HepG2 (cell line): ENCODE measurements around the gene ARF4. TPM values are rescaled to one million over a fixed set of nuclear protein-coding genes. Genes with fewer than 3 reads are reported as not detected.

Experiments used
- ATAC-seq: fragments of 200-7000 bp; cut with Tn5 transposase; 3 replicates; pipeline ENCODE4 v1.9.1; 2020; ENCODE audit warnings: mild to moderate bottlenecking, moderate library complexity
- BruUV-seq: library from RNA; stranded (reverse); fragments of 400-500 nt; replicated peaks from 2 replicates; lab custom pipeline; 2021; lab: Mats Ljungman, UMichigan
- CTCF ChIA-PET: fragments of 300-600 bp; formaldehyde crosslinking; extraction: SDS; loops from one replicate; lab custom pipeline; 2021; ENCODE audit warnings: low total read pairs, inconsistent platforms, low intra/inter-chr PET ratio; lab: Yijun Ruan, JAX
- POLR2A ChIA-PET: fragments of 350-600 bp; sonication (Branson Sonifier 250); formaldehyde crosslinking; loops from one replicate; lab custom pipeline; 2020; ENCODE audit warnings: antibody characterized with exemption, inconsistent platforms; lab: Yijun Ruan, JAX
- DNase-seq: peaks from one replicate; pipeline ENCODE4 v3.0.0-alpha.2; 2015; ENCODE audit warnings: low spot score
- FAIRE-seq: peaks from 3 replicates; lab custom pipeline; 2011; peaks lifted over from hg19 to GRCh38; lab: Jason Lieb, UNC
- H2AFZ ChIP-seq: one replicate; pipeline ENCODE4 v1.6.1; 2011; ENCODE audit warnings: low read length, inconsistent platforms
- H3K27ac ChIP-seq: fragments of 300-600 bp; 3 replicates; pipeline ENCODE4 v1.8.0; 2011; ENCODE audit warnings: mixed run types, mild to moderate bottlenecking, mixed read lengths, low read length, inconsistent platforms; ENCODE audit not compliant: insufficient read depth; ENCODE audit errors: extremely low read length
- H3K27me3 ChIP-seq, 2 experiments: fragments of 200-600 bp in 1 of 2; 2 replicates in 1 of 2; 3 replicates in 1 of 2; pipeline versions ENCODE4 v1.6.0 to v1.8.0; 2011; ENCODE audit warnings: low read length in 2 of 2, mild to moderate bottlenecking in 2 of 2, moderate library complexity in 2 of 2, inconsistent platforms in 1 of 2; ENCODE audit not compliant: insufficient read depth in 2 of 2, control insufficient read depth in 1 of 2
- H3K36me3 ChIP-seq, 2 experiments: fragments of 200-600 bp in 1 of 2; replicated peaks in 1 of 2; 2 replicates in 1 of 2; 3 replicates in 1 of 2; pipeline versions ENCODE4 v1.5.1 to v1.8.0; 2011; ENCODE audit warnings: low read length in 2 of 2, inconsistent platforms in 1 of 2; ENCODE audit not compliant: insufficient read depth in 2 of 2, control insufficient read depth in 1 of 2
- H3K4me1 ChIP-seq: 2 replicates; pipeline ENCODE4 v1.5.1; 2012; ENCODE audit warnings: low read length, inconsistent platforms; ENCODE audit not compliant: insufficient read depth
- H3K4me2 ChIP-seq: 2 replicates; pipeline ENCODE4 v1.6.0; 2011; ENCODE audit warnings: low read depth, low read length, inconsistent platforms
- H3K4me3 ChIP-seq, 3 experiments: fragments of 200-600 bp in 1 of 3; sonication (generic), shearing (Covaris generic) in 1 of 3; replicated peaks in 1 of 3; 2 replicates each; pipeline ENCODE4 v1.5.1; 2011 to 2016; ENCODE audit warnings: low read length in 3 of 3, inconsistent platforms in 2 of 3, low read depth in 2 of 3, mild to moderate bottlenecking in 2 of 3, control low read depth in 1 of 3, mixed read lengths in 1 of 3; ENCODE audit not compliant: insufficient read depth in 1 of 3
- H3K79me2 ChIP-seq: one replicate; pipeline ENCODE4 v1.6.1; 2011; ENCODE audit warnings: low read length, inconsistent platforms; ENCODE audit not compliant: insufficient read depth
- H3K9ac ChIP-seq: 2 replicates; pipeline ENCODE4 v1.6.0; 2011; ENCODE audit warnings: mild to moderate bottlenecking, low read depth, low read length, inconsistent platforms; ENCODE audit not compliant: insufficient read depth
- H3K9me3 ChIP-seq: 2 replicates; pipeline ENCODE4 v1.5.1; 2012; ENCODE audit warnings: mild to moderate bottlenecking, low read length
- H4K20me1 ChIP-seq: 2 replicates; pipeline ENCODE4 v1.6.0; 2011; ENCODE audit warnings: inconsistent platforms, mild to moderate bottlenecking, low read length, moderate library complexity; ENCODE audit not compliant: insufficient read depth
- ATF2 ChIP-seq: sonication (generic); formaldehyde crosslinking; IDR thresholded peaks from 2 replicates; pipeline ENCODE4 v1.4.0; 2020; ENCODE audit warnings: missing genetic modification reagents
- EEA1 ChIP-seq: sonication (generic); formaldehyde crosslinking; IDR thresholded peaks from 2 replicates; pipeline ENCODE4 v1.5.1; 2020; ENCODE audit warnings: mild to moderate bottlenecking, missing genetic modification reagents, borderline replicate concordance
- ELF3 ChIP-seq: IDR thresholded peaks from 2 replicates; pipeline ENCODE4 v1.6.1; 2016; ENCODE audit warnings: missing genetic modification reagents, missing compliant biosample characterization
- HMG20A ChIP-seq: IDR thresholded peaks from 2 replicates; pipeline ENCODE4 v1.6.1; 2016; ENCODE audit warnings: borderline replicate concordance
- KLF9 ChIP-seq: IDR thresholded peaks from 2 replicates; pipeline ENCODE4 v1.6.1; 2016; ENCODE audit warnings: low read depth
- MTERF4 ChIP-seq: sonication (generic); formaldehyde crosslinking; IDR thresholded peaks from 2 replicates; pipeline ENCODE4 v1.8.0; 2023; ENCODE audit warnings: mild to moderate bottlenecking, missing genetic modification reagents
- PPARG ChIP-seq: conservative IDR thresholded peaks from 2 replicates; pipeline ENCODE4 v1.6.1; 2016; ENCODE audit warnings: missing biosample characterization, missing genetic modification reagents
- RFXAP ChIP-seq: sonication (generic); formaldehyde crosslinking; IDR thresholded peaks from 2 replicates; pipeline ENCODE4 v1.4.0; 2020; ENCODE audit warnings: missing genetic modification reagents, borderline replicate concordance
- SSRP1 ChIP-seq: IDR thresholded peaks from 2 replicates; pipeline ENCODE4 v1.6.1; 2016; ENCODE audit warnings: control low read depth
- ZNF567 ChIP-seq: sonication (generic); formaldehyde crosslinking; IDR thresholded peaks from 2 replicates; pipeline ENCODE4 v1.8.1; 2023; ENCODE audit warnings: mild to moderate bottlenecking, missing genetic modification reagents, borderline replicate concordance
- ZNF788 ChIP-seq: sonication (generic); formaldehyde crosslinking; IDR thresholded peaks from 2 replicates; pipeline ENCODE4 v1.5.0; 2020; ENCODE audit warnings: mild to moderate bottlenecking, missing genetic modification reagents, borderline replicate concordance
- WGBS: methylation state at CpG from one replicate; pipeline ENCODE4 v1.1.6; 2017; ENCODE audit warnings: low lambda C conversion rate; 5-methylcytosine and 5-hydroxymethylcytosine counted together
- in situ Hi-C: cut with HindIII; loops from 2 replicates; pipeline ENCODE4 v1.10.0; 2017; ENCODE audit warnings: low pct_unique_long_range_greater_than_20kb; ENCODE audit not compliant: extremely low pct_ligation_motif_present
- intact Hi-C: fragments of 100-400 bp; cut with micrococcal nuclease; formaldehyde crosslinking; loops from one replicate; pipeline ENCODE4 v1.10.0; 2022; ENCODE audit not compliant: unreplicated experiment
- polyA plus RNA-seq, 8 experiments: library from polyadenylated mRNA; depleted of rRNA in 3 of 8; stranded (reverse) in 7 of 8; unstranded in 1 of 8; fragments of >200 nt; fragmentation: Illumina TruSeq in 4 of 8; extraction: Trizol in 4 of 8; gene quantifications; 2 replicates each; pipeline versions ENCODE4 v1.2.1 to v1.2.3, GENCODE V29; 2011 to 2016; ENCODE audit warnings: low read depth in 4 of 8, missing spikeins in 1 of 8, mixed read lengths in 1 of 8; ENCODE audit not compliant: insufficient read depth in 1 of 8
- total RNA-seq, 5 experiments: library from RNA; depleted of rRNA; stranded (reverse); fragments of >200 nt; fragmentation: Illumina TruSeq; extraction: Trizol; gene quantifications; 2 replicates each; pipeline ENCODE4 v1.2.3, GENCODE V29; 2016; ENCODE audit warnings: low read depth in 1 of 5
- TF ChIP-seq, protein P1 (sequence below): sonication (generic); formaldehyde crosslinking; IDR thresholded peaks from 2 replicates; pipeline ENCODE4 v1.4.0; 2020; ENCODE audit warnings: mild to moderate bottlenecking, low read depth, missing genetic modification reagents
- TF ChIP-seq, protein P2 (sequence below), 2 experiments: fragments of 450-650 bp in 1 of 2; sonication (generic) in 1 of 2; formaldehyde crosslinking; IDR thresholded peaks; 2 replicates each; pipeline versions ENCODE4 v1.5.0 to v1.8.0; 2020 to 2022; ENCODE audit warnings: mild to moderate bottlenecking in 1 of 2, missing genetic modification reagents in 1 of 2
- TF ChIP-seq, protein P3 (sequence below): sonication (generic); formaldehyde crosslinking; IDR thresholded peaks from 2 replicates; pipeline ENCODE4 v1.4.0; 2020; ENCODE audit warnings: mild to moderate bottlenecking, missing genetic modification reagents

The ARF4 gene
- total and polyA plus RNA-seq, 2 of the 13 experiments (the other 11 are each of a cell fraction or from before 2014, with no cell fraction given) = 184 to 250 TPM

DNA sequence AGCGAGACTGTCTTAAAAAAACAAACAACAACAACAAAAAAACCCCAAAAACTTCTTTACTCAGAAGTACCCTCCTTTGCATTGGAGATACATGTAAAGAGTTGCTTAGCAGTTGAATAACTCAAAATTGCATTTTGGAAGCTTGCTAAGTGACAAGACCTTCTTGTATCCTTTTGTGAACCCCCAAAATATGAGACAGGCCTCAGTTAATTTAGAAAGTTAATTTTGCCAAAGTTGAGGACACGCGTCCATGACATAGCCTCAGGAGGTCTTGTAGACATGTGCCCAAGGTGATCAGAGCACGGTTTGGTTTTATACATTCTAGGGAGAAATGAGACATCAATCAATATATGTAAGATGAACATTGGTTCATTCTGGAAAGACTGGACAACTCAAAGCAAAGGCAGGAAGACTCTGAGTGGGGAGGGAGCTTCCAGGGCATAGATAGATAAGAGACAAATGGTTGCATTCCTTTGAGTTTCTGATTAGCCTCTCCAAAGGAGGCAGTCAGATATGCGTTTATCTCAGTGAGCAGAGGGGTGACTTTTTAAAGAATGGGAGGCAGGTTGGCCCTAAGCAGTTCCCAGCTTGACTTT, 1.7 kb upstream of the ARF4 start:
- Histone ChIP-seq H4K20me1 (peaks cover 28% of the 10 kb centered on the region), H3K4me2 (peak overlapping the region; percentile 85), H3K36me3 (no peaks in the 10 kb centered on the region; a peak in 1 of 5 replicates), H3K9ac (peak overlapping the region; percentile 96), H2AFZ (no peak overlapping the region), H3K27ac (peak overlapping the region; percentile 96), H3K4me3 (peak overlapping the region; percentile 72 to 97 (median 83)), H3K4me1 (peaks cover 35% of the 10 kb centered on the region), H3K79me2 (peaks cover 50% of the 10 kb centered on the region), H3K9me3 (no peaks in the 10 kb centered on the region), H3K27me3 (no peaks in the 10 kb centered on the region; a peak in 2 of 5 replicates)
- intact Hi-C loops (loop anchor here (5.0 to 10.0 kb wide), 3 partner anchors 42 to 226 kb away; partner anchors contain the start of genes PDE12 and SLMAP), in situ Hi-C loops (no loop called here)
- no TSS peak for BruUV-seq
- DNase-seq (no peak), FAIRE-seq (no peak), ATAC-seq (no peak)
- 53% methylated on average over 5 of the region's 5 CpGs for WGBS
- ChIA-PET CTCF (no interaction called here), POLR2A (interaction anchor here (0.6 to 4.0 kb wide), 3 partner anchors 43 to 273 kb away, joined by 3 to 36 read pairs (median 3); partner anchors contain the start of genes PDE12 and SLMAP)
- TF ChIP-seq, protein P1, sequence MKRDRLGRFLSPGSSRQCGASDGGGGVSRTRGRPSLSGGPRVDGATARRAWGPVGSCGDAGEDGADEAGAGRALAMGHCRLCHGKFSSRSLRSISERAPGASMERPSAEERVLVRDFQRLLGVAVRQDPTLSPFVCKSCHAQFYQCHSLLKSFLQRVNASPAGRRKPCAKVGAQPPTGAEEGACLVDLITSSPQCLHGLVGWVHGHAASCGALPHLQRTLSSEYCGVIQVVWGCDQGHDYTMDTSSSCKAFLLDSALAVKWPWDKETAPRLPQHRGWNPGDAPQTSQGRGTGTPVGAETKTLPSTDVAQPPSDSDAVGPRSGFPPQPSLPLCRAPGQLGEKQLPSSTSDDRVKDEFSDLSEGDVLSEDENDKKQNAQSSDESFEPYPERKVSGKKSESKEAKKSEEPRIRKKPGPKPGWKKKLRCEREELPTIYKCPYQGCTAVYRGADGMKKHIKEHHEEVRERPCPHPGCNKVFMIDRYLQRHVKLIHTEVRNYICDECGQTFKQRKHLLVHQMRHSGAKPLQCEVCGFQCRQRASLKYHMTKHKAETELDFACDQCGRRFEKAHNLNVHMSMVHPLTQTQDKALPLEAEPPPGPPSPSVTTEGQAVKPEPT (CRISPR knock-in tag) = no peak
- TF ChIP-seq KLF9 (CRISPR knock-in tag) = no peak
- no peak for TF ChIP-seq EEA1 (CRISPR knock-in tag)
- TF ChIP-seq, protein P2, sequence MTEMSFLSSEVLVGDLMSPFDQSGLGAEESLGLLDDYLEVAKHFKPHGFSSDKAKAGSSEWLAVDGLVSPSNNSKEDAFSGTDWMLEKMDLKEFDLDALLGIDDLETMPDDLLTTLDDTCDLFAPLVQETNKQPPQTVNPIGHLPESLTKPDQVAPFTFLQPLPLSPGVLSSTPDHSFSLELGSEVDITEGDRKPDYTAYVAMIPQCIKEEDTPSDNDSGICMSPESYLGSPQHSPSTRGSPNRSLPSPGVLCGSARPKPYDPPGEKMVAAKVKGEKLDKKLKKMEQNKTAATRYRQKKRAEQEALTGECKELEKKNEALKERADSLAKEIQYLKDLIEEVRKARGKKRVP (CRISPR knock-in tag; IDR thresholded peaks at IDR 0.05) = no peak
- TF ChIP-seq RFXAP (CRISPR knock-in tag) = 0 out of 2 replicates have a peak, but pooled peaks have one; percentile 20
- 0 out of 2 replicates have a peak, but pooled peaks have one; percentile 34 for TF ChIP-seq SSRP1 (CRISPR knock-in tag)
- no peak for TF ChIP-seq ZNF788
- TF ChIP-seq ZNF567 = no peak
- TF ChIP-seq, protein P3, sequence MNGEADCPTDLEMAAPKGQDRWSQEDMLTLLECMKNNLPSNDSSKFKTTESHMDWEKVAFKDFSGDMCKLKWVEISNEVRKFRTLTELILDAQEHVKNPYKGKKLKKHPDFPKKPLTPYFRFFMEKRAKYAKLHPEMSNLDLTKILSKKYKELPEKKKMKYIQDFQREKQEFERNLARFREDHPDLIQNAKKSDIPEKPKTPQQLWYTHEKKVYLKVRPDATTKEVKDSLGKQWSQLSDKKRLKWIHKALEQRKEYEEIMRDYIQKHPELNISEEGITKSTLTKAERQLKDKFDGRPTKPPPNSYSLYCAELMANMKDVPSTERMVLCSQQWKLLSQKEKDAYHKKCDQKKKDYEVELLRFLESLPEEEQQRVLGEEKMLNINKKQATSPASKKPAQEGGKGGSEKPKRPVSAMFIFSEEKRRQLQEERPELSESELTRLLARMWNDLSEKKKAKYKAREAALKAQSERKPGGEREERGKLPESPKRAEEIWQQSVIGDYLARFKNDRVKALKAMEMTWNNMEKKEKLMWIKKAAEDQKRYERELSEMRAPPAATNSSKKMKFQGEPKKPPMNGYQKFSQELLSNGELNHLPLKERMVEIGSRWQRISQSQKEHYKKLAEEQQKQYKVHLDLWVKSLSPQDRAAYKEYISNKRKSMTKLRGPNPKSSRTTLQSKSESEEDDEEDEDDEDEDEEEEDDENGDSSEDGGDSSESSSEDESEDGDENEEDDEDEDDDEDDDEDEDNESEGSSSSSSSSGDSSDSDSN (CRISPR knock-in tag) = no peak
- TF ChIP-seq MTERF4 (CRISPR knock-in tag) = no peak
- no peak for TF ChIP-seq ATF2 (CRISPR knock-in tag)
- TF ChIP-seq HMG20A = no peak
- no peak for TF ChIP-seq ELF3
- no peak for TF ChIP-seq PPARG
